Activated naive CD8-positive, alpha-beta T cell (primary cell): ENCODE data around the gene DDC.
"Not testable (repeated sequence)": the region's sequence is repeated elsewhere in the genome, so short reads cannot be mapped to it uniquely, and the experiment has no call there.

ENCODE experiments used
- H3K27ac Mint-ChIP-seq: one replicate; pipeline ENCODE4 v1.8.0; 2021; ENCODE audit warnings: mixed read lengths
- H3K27me3 Mint-ChIP-seq: one replicate; pipeline ENCODE4 v1.8.0; 2021; ENCODE audit warnings: mixed read lengths
- H3K36me3 Mint-ChIP-seq: one replicate; pipeline ENCODE4 v1.8.0; 2021; ENCODE audit warnings: mixed read lengths
- H3K4me1 Mint-ChIP-seq: one replicate; pipeline ENCODE4 v1.8.0; 2021; ENCODE audit warnings: low read depth, mixed read lengths
- H3K4me3 Mint-ChIP-seq: one replicate; pipeline ENCODE4 v1.8.0; 2021; ENCODE audit warnings: mild to moderate bottlenecking, mixed read lengths
- H3K9me3 Mint-ChIP-seq: one replicate; pipeline ENCODE4 v1.8.0; 2021; ENCODE audit warnings: low read depth, mixed read lengths

Gene DDC

GRCh38 chr7:50459183-50459582, 106.0 kb downstream of the DDC start:
- H3K4me3 Mint-ChIP-seq, H3K9me3 Mint-ChIP-seq, H3K27ac Mint-ChIP-seq, H3K27me3 Mint-ChIP-seq, H3K4me1 Mint-ChIP-seq, H3K36me3 Mint-ChIP-seq: not testable (repeated sequence)

- H3K9me3 Mint-ChIP-seq, H3K27me3 Mint-ChIP-seq, H3K4me3 Mint-ChIP-seq, H3K36me3 Mint-ChIP-seq, H3K27ac Mint-ChIP-seq, H3K4me1 Mint-ChIP-seq: not testable (repeated sequence)
Observed at GRCh38 chr7:50458651-50459050, 106.6 kb downstream of the DDC start.

GRCh38 chr7:50456371-50457123, 108.7 kb downstream of the DDC start:
- H3K27me3 Mint-ChIP-seq: no peaks in the 10 kb centered on the region
- no peak overlapping the region for H3K4me3 Mint-ChIP-seq
- H3K27ac Mint-ChIP-seq: no peak overlapping the region
- no peaks in the 10 kb centered on the region for H3K9me3 Mint-ChIP-seq
- no peaks in the 10 kb centered on the region for H3K4me1 Mint-ChIP-seq
- no peaks in the 10 kb centered on the region for H3K36me3 Mint-ChIP-seq

GRCh38 chr7:50455658-50456057, 109.5 kb downstream of the DDC start:
- Mint-ChIP-seq H3K27me3 (no peaks in the 10 kb centered on the region), H3K27ac (no peak overlapping the region), H3K36me3 (no peaks in the 10 kb centered on the region), H3K4me3 (no peak overlapping the region), H3K4me1 (peaks cover 7% of the 10 kb centered on the region), H3K9me3 (no peaks in the 10 kb centered on the region)

GRCh38 chr7:50454968-50455367, 110.2 kb downstream of the DDC start:
- Mint-ChIP-seq H3K27ac (no peak overlapping the region), H3K4me1 (peaks cover 7% of the 10 kb centered on the region), H3K4me3 (no peak overlapping the region), H3K36me3 (no peaks in the 10 kb centered on the region), H3K27me3 (no peaks in the 10 kb centered on the region), H3K9me3 (no peaks in the 10 kb centered on the region)

- peak overlapping the region; percentile 91 for H3K27ac Mint-ChIP-seq
Observed at GRCh38 chr7:50450590-50451032, 114.6 kb downstream of the DDC start.

GRCh38 chr7:50449881-50450589, 115.2 kb downstream of the DDC start, which contains the start of gene FIGNL1:
FIGNL1 (minus strand) TSS chr7:50450350; CDS start chr7:50447287, 3,063 bp downstream.
- peaks cover 16% of the 10 kb centered on the region for H3K36me3 Mint-ChIP-seq
- peaks cover 32% of the 10 kb centered on the region for H3K4me1 Mint-ChIP-seq
- no peaks in the 10 kb centered on the region for H3K9me3 Mint-ChIP-seq
- peak within 1 kb of the TSS; percentile 91 for H3K27ac Mint-ChIP-seq
- no peaks in the 10 kb centered on the region for H3K27me3 Mint-ChIP-seq
- H3K4me3 Mint-ChIP-seq: peak within 1 kb of the TSS; percentile 90

More at GRCh38 chr7:50450590-50451032, 114.6 kb downstream of the DDC start:
- Mint-ChIP-seq H3K9me3 (no peaks in the 10 kb centered on the region), H3K4me1 (peaks cover 32% of the 10 kb centered on the region), H3K36me3 (peaks cover 13% of the 10 kb centered on the region), H3K4me3 (peak overlapping the region; percentile 90), H3K27me3 (no peaks in the 10 kb centered on the region)

GRCh38 chr7:50449501-50449880, 115.7 kb downstream of the DDC start:
- H3K4me1 Mint-ChIP-seq: peaks cover 32% of the 10 kb centered on the region
- H3K27me3 Mint-ChIP-seq: no peaks in the 10 kb centered on the region
- H3K4me3 Mint-ChIP-seq: peak overlapping the region; percentile 90
- peaks cover 16% of the 10 kb centered on the region for H3K36me3 Mint-ChIP-seq
- H3K27ac Mint-ChIP-seq: peak overlapping the region; percentile 75
- H3K9me3 Mint-ChIP-seq: no peaks in the 10 kb centered on the region

- Mint-ChIP-seq H3K4me1 (peaks cover 32% of the 10 kb centered on the region), H3K27me3 (no peaks in the 10 kb centered on the region), H3K36me3 (peaks cover 19% of the 10 kb centered on the region), H3K27ac (peak overlapping the region; percentile 75), H3K4me3 (peak overlapping the region; percentile 90), H3K9me3 (no peaks in the 10 kb centered on the region)
Observed at GRCh38 chr7:50448823-50449222, 116.4 kb downstream of the DDC start.

- H3K36me3 Mint-ChIP-seq: peaks cover 21% of the 10 kb centered on the region
- peak overlapping the region; percentile 34 for H3K4me3 Mint-ChIP-seq
- no peaks in the 10 kb centered on the region for H3K27me3 Mint-ChIP-seq
- peaks cover 32% of the 10 kb centered on the region for H3K4me1 Mint-ChIP-seq
- H3K9me3 Mint-ChIP-seq: no peaks in the 10 kb centered on the region
- no peak overlapping the region for H3K27ac Mint-ChIP-seq
Observed at GRCh38 chr7:50446542-50446960, 118.7 kb downstream of the DDC start.

- H3K27ac Mint-ChIP-seq: no peak overlapping the region
- H3K4me3 Mint-ChIP-seq: no peak overlapping the region
- no peaks in the 10 kb centered on the region for H3K27me3 Mint-ChIP-seq
- peaks cover 14% of the 10 kb centered on the region for H3K36me3 Mint-ChIP-seq
- no peaks in the 10 kb centered on the region for H3K4me1 Mint-ChIP-seq
- H3K9me3 Mint-ChIP-seq: no peaks in the 10 kb centered on the region
Observed at GRCh38 chr7:50436133-50436806, 128.9 kb downstream of the DDC start.

- Mint-ChIP-seq H3K4me1 (no peaks in the 10 kb centered on the region), H3K27ac (no peak overlapping the region), H3K4me3 (no peak overlapping the region), H3K36me3 (no peaks in the 10 kb centered on the region), H3K9me3 (no peaks in the 10 kb centered on the region), H3K27me3 (no peaks in the 10 kb centered on the region)
Observed at GRCh38 chr7:50431722-50432305, 133.4 kb downstream of the DDC start.

- Mint-ChIP-seq H3K27me3 (no peaks in the 10 kb centered on the region), H3K27ac (no peak overlapping the region), H3K9me3 (no peaks in the 10 kb centered on the region), H3K4me3 (no peak overlapping the region), H3K36me3 (no peaks in the 10 kb centered on the region), H3K4me1 (no peaks in the 10 kb centered on the region)
Observed at GRCh38 chr7:50431316-50431715, 133.9 kb downstream of the DDC start.

- Mint-ChIP-seq H3K36me3 (no peaks in the 10 kb centered on the region), H3K27me3 (no peaks in the 10 kb centered on the region), H3K4me3 (no peak overlapping the region), H3K27ac (no peak overlapping the region), H3K4me1 (no peaks in the 10 kb centered on the region), H3K9me3 (no peaks in the 10 kb centered on the region)
Observed at GRCh38 chr7:50428911-50429310, 136.3 kb downstream of the DDC start.

GRCh38 chr7:50427518-50427917, 137.7 kb downstream of the DDC start:
- Mint-ChIP-seq H3K36me3 (no peaks in the 10 kb centered on the region), H3K9me3 (no peaks in the 10 kb centered on the region), H3K4me1 (no peaks in the 10 kb centered on the region), H3K27me3 (no peaks in the 10 kb centered on the region), H3K4me3 (no peak overlapping the region), H3K27ac (no peak overlapping the region)
